Activated CD4-positive, alpha-beta T cell treated with anti-CD3 and anti-CD28 coated beads, Interleukin-2, amount 10 ng/mL, durations not matched to agents 7 days and 5 days (primary cell): ENCODE results near the gene EPHA10. TPM values are rescaled to one million over a fixed set of nuclear protein-coding genes. Genes with fewer than 3 reads are reported as not detected.

Experiments
- CTCF ChIA-PET: fragments of 350-600 bp; sonication (Branson Sonifier 250); formaldehyde crosslinking; loops from one replicate; lab custom pipeline; 2021; ENCODE audit warnings: antibody characterized with exemption; lab: Charles Lee
- POLR2A ChIA-PET: fragments of 350-600 bp; sonication (Branson Sonifier 250); formaldehyde crosslinking; loops from one replicate; lab custom pipeline; 2021; ENCODE audit warnings: antibody characterized with exemption; lab: Charles Lee
- DNase-seq: peaks from one replicate; pipeline ENCODE4 v3.0.0-alpha.2; 2020
- H3K27ac Mint-ChIP-seq: one replicate; pipeline ENCODE4 v1.8.0; 2021; ENCODE audit warnings: mild to moderate bottlenecking, moderate library complexity, mixed read lengths
- H3K27me3 Mint-ChIP-seq: one replicate; pipeline ENCODE4 v1.8.0; 2021; ENCODE audit warnings: mixed read lengths
- H3K36me3 Mint-ChIP-seq: one replicate; pipeline ENCODE4 v1.8.0; 2021; ENCODE audit warnings: low read depth, mixed read lengths
- H3K4me1 Mint-ChIP-seq: one replicate; pipeline ENCODE4 v1.8.0; 2021; ENCODE audit warnings: mixed read lengths
- H3K4me3 Mint-ChIP-seq: one replicate; pipeline ENCODE4 v1.8.0; 2021; ENCODE audit warnings: mild to moderate bottlenecking, moderate library complexity, mixed read lengths
- H3K9me3 Mint-ChIP-seq: one replicate; pipeline ENCODE4 v1.8.0; 2021; ENCODE audit warnings: mixed read lengths
- total RNA-seq, 2 experiments: library from RNA; stranded (reverse); gene quantifications; one replicate each; pipeline ENCODE4 v1.2.3, GENCODE V29; 2021

Gene EPHA10
- total RNA-seq: not detected

DNA sequence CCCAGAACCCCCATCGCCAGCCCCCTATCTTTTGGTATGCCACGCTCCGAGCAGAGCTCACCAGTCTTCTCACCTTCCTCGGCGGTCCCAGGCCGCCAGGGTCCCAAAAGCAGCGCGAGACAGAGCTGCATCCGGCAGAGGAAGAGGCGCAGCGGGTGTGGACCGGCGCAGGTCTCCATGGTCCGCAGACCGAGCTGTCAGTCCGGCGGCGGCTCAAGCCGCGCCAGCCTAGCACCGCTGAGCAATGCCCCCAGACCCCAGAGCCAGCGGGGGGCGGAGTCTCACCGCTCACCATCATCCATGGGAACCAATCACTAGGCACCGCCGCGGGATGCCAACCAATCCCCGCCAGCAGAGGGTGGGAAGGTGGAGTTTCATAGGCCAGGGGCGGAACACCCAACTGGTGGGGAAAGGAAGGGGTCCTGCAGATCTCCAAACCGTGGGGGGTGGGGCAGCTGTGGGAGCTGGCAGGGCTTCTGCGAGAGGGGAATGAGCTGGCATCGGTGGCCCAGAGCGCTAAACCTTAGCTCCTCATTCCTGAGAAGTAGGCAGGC lies at the start of gene EPHA10:
Gene EPHA10, minus strand, starts transcription at position 233 of the 554 bp plus-strand sequence. Its CDS starts 54 bp downstream, at position 179.
- no peak for DNase-seq
- ChIA-PET POLR2A (no interaction called here), CTCF (interaction anchor here (0.6 to 0.9 kb wide), 2 partner anchors 36 to 113 kb away, joined by 3 read pairs; no protein-coding TSS in a partner anchor)
- peaks cover 62% of the 10 kb centered on the region for H3K27me3 Mint-ChIP-seq
- H3K27ac Mint-ChIP-seq: no peak within 1 kb of the TSS
- no peaks in the 10 kb centered on the region for H3K36me3 Mint-ChIP-seq
- peaks cover 7% of the 10 kb centered on the region for H3K4me1 Mint-ChIP-seq
- no peak within 1 kb of the TSS for H3K4me3 Mint-ChIP-seq
- H3K9me3 Mint-ChIP-seq: no peaks in the 10 kb centered on the region

DNA sequence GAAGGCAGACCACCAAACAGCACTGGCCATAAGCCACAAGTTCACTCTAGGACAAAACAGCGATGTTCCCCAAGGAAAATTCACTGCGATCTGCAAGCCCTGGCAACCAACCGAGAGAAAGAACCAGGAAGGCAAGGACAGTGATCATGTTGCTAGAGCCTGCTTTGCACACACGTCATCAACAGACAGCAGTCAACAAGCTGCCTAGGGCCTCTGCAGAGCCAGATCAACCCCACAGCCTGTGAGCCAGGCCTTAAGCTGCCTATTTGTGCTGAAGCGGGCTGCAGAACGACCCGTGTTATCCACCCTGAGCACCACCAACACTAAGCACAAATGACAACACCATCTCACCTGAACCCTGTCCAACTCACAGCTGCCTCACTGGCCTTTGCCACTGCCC lies 49.3 kb upstream of the EPHA10 start:
- Mint-ChIP-seq H3K4me1 (peaks cover 16% of the 10 kb centered on the region), H3K27me3 (no peaks in the 10 kb centered on the region), H3K36me3 (peaks cover 11% of the 10 kb centered on the region), H3K4me3 (no peak overlapping the region), H3K9me3 (no peaks in the 10 kb centered on the region), H3K27ac (no peak overlapping the region)
- DNase-seq: no peak
- ChIA-PET CTCF (no interaction called here), POLR2A (no interaction called here)

GRCh38 chr1:37813529-37814145 lies 48.7 kb upstream of the EPHA10 start:
- no peak for DNase-seq
- Mint-ChIP-seq H3K36me3 (peaks cover 11% of the 10 kb centered on the region), H3K27me3 (no peaks in the 10 kb centered on the region), H3K27ac (no peak overlapping the region), H3K4me1 (peaks cover 22% of the 10 kb centered on the region), H3K4me3 (no peak overlapping the region), H3K9me3 (no peaks in the 10 kb centered on the region)
- ChIA-PET POLR2A (no interaction called here), CTCF (interaction anchor here (2.1 kb wide), 1 partner anchor 46 kb away, joined by 6 read pairs; the partner anchor contains the start of gene MTF1)

DNA sequence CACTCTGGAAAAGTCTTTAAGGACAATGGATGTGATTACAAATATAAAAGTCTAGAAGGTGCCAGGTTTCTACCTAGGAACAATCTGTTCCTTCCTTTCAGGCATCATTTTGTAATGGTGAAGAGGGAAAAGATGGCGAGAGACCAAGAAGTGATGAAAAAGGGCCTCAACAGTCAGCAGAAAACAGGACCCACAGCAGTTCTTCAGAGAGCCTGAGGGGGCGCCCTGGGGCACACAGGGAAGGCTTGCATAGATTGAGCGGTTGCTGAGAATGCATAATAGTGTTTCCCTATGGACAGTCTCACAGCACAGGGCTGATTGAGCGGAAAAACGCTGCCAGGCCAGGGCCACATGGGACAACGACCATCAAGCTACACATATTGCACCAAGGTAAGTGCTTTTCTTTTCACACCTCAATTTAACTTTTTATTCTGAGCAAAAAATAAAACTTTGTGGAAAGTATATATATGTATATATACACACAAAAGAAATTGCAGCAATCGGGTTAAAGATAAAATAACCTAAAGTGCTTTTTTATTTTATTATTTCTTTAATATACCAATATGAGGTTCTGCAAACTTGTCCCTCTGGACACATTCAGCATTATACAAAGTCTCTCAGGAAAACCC lies 46.2 kb upstream of the EPHA10 start:
- H3K27ac Mint-ChIP-seq: peak overlapping the region; percentile 54
- POLR2A ChIA-PET: no interaction called here
- CTCF ChIA-PET: interaction anchor here (0.8 kb wide), 1 partner anchor 10 kb away, joined by 3 read pairs; no protein-coding TSS in a partner anchor
- peak; percentile 68 for DNase-seq
- no peaks in the 10 kb centered on the region for H3K27me3 Mint-ChIP-seq
- H3K9me3 Mint-ChIP-seq: no peaks in the 10 kb centered on the region
- H3K4me3 Mint-ChIP-seq: no peak overlapping the region
- peaks cover 33% of the 10 kb centered on the region for H3K4me1 Mint-ChIP-seq
- peaks cover 19% of the 10 kb centered on the region for H3K36me3 Mint-ChIP-seq

- CTCF ChIA-PET: no interaction called here
- Mint-ChIP-seq H3K36me3 (peaks cover 24% of the 10 kb centered on the region), H3K27me3 (no peaks in the 10 kb centered on the region), H3K4me3 (no peak overlapping the region), H3K9me3 (no peaks in the 10 kb centered on the region), H3K27ac (no peak overlapping the region), H3K4me1 (peaks cover 42% of the 10 kb centered on the region)
- POLR2A ChIA-PET: no interaction called here
- DNase-seq: no peak
Measured at GRCh38 chr1:37809942-37810341, 45.0 kb upstream of the EPHA10 start.

DNA sequence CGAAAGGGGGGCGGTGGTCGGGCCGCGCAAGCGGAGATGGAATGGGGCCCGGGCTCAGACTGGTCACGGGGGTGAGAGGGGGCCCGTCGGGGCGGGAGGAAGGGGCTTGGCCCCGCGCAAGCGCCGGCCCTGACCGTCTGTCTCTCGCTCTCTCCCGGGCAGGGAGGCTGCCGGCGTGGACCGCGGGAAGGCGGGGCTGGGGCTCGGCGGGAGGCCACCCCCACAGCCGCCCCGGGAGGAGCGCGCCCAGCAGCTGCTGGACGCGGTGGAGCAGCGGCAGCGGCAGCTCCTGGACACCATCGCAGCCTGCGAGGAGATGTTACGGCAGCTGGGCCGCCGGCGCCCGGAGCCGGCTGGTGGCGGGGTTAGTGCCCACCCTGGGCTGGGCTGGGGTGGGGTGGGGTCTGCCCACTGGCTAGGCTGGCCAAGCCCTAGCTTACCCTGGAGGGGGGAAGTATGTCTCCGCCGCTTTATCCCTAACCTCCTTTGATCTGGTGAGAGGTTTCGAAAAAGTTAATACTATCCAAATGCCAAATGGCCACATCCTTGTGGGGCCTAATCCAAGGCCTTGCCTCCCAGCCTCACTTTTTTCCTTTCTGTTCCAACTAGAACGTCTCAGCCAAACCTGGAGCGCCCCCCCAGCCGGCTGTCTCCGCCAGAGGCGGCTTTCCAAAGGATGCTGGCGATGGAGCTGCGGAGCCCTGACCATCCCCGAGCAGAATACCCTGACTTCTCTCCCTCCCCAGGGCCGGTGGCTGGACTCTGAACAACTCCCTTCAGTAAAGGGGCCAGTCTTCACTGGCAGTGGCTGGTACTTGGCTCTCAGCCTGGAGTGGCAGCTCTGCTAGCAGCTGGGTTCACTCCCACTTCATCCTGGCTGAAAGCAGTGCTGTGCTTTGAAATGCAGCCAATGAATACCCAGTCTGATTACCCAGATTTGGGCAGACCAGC lies 43.7 kb upstream of the EPHA10 start:
- peaks cover 34% of the 10 kb centered on the region for H3K36me3 Mint-ChIP-seq
- ChIA-PET CTCF (interaction anchor here (1.0 to 2.5 kb wide), 3 partner anchors 43 to 118 kb away, joined by 4 to 16 read pairs (median 5); partner anchors contain the start of gene MTF1), POLR2A (interaction anchor here (0.6 to 1.1 kb wide), 2 partner anchors 50 to 171 kb away, joined by 3 to 8 read pairs; partner anchors contain the start of gene MTF1)
- peak overlapping the region; percentile 95 for H3K4me3 Mint-ChIP-seq
- no peaks in the 10 kb centered on the region for H3K27me3 Mint-ChIP-seq
- no peak for DNase-seq
- peak overlapping the region; percentile 96 for H3K27ac Mint-ChIP-seq
- peaks cover 42% of the 10 kb centered on the region for H3K4me1 Mint-ChIP-seq
- no peaks in the 10 kb centered on the region for H3K9me3 Mint-ChIP-seq

GRCh38 chr1:37807555-37808368 lies 42.8 kb upstream of the EPHA10 start, which contains the start of the genes C1orf122 and YRDC:
Gene C1orf122, plus strand, starts transcription at chr1:37807790. Its CDS starts 615 bp downstream, at chr1:37808405.
Gene YRDC, minus strand, starts transcription at chr1:37808208. Its CDS starts 28 bp downstream, at chr1:37808180.
- peaks cover 37% of the 10 kb centered on the region for H3K36me3 Mint-ChIP-seq
- peaks cover 42% of the 10 kb centered on the region for H3K4me1 Mint-ChIP-seq
- H3K27ac Mint-ChIP-seq: peak within 1 kb of the TSS; percentile 96

GRCh38 chr1:37807220-37807554 lies 42.3 kb upstream of the EPHA10 start:
- Mint-ChIP-seq H3K9me3 (no peaks in the 10 kb centered on the region), H3K4me1 (peaks cover 42% of the 10 kb centered on the region), H3K27ac (peak overlapping the region; percentile 88), H3K27me3 (no peaks in the 10 kb centered on the region), H3K4me3 (peak overlapping the region; percentile 85), H3K36me3 (peaks cover 40% of the 10 kb centered on the region)
- ChIA-PET POLR2A (interaction anchor here (0.6 kb wide), 1 partner anchor 176 kb away, joined by 6 read pairs; no protein-coding TSS in a partner anchor), CTCF (interaction anchor here (0.7 to 2.5 kb wide), 5 partner anchors 9 to 52 kb away, joined by 3 to 16 read pairs (median 3); partner anchors contain the start of gene MTF1)
- no peak for DNase-seq

More at GRCh38 chr1:37807555-37808368, 42.8 kb upstream of the EPHA10 start, which contains the start of the genes C1orf122 and YRDC:
- H3K4me3 Mint-ChIP-seq: peak within 1 kb of the TSS; percentile 95
- CTCF ChIA-PET: interaction anchor here (0.7 to 2.5 kb wide), 7 partner anchors 9 to 118 kb away, joined by 3 to 16 read pairs (median 4); partner anchors contain the start of gene MTF1
- H3K9me3 Mint-ChIP-seq: no peaks in the 10 kb centered on the region
- POLR2A ChIA-PET: interaction anchor here (0.6 to 1.1 kb wide), 3 partner anchors 51 to 176 kb away, joined by 3 to 8 read pairs (median 6); partner anchors contain the start of gene MTF1
- no peaks in the 10 kb centered on the region for H3K27me3 Mint-ChIP-seq
- DNase-seq: peak; percentile 94

DNA sequence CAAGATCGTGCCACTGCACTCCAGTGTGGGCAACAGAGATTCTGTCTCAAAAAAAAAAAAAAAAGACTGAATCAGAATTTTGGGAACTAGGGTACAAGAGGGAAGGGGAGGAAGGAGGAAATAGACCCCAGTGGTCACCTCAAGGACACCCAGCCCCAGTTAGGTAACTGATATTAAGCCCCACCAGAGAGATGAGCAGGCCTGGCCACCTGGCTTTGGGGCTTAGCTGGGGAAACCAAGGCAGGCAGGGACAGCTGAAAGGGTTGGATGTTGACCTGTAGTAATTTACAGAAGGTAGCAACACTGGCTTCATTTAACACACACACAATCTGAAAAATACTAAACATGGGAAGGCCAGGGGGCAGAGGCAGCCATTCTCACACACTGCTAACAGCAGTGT lies 37.5 kb upstream of the EPHA10 start:
- Mint-ChIP-seq H3K4me1 (peaks cover 18% of the 10 kb centered on the region), H3K27ac (peak overlapping the region; percentile 33), H3K36me3 (peaks cover 39% of the 10 kb centered on the region), H3K4me3 (no peak overlapping the region), H3K9me3 (no peaks in the 10 kb centered on the region), H3K27me3 (no peaks in the 10 kb centered on the region)
- ChIA-PET CTCF (interaction anchor here (0.7 kb wide), 1 partner anchor 108 kb away, joined by 3 read pairs; no protein-coding TSS in a partner anchor), POLR2A (no interaction called here)
- DNase-seq: no peak

GRCh38 chr1:37797750-37798345 lies 32.9 kb upstream of the EPHA10 start:
- POLR2A ChIA-PET: no interaction called here
- Mint-ChIP-seq H3K36me3 (peaks cover 8% of the 10 kb centered on the region), H3K4me3 (no peak overlapping the region), H3K9me3 (no peaks in the 10 kb centered on the region), H3K27me3 (peaks cover 14% of the 10 kb centered on the region), H3K27ac (no peak overlapping the region), H3K4me1 (peaks cover 15% of the 10 kb centered on the region)
- no peak for DNase-seq
- CTCF ChIA-PET: interaction anchor here (1.4 to 1.8 kb wide), 2 partner anchors 9 to 62 kb away, joined by 7 read pairs; partner anchors contain the start of genes C1orf122, MTF1 and YRDC
